Naive thymus-derived CD8-positive, alpha-beta T cell (primary cell): ENCODE data around the gene RBFOX2. TPM values are rescaled to one million over a fixed set of nuclear protein-coding genes. Genes with fewer than 3 reads are reported as not detected.

Experiments used
- ATAC-seq, 2 donors: fragments of 150-1000 bp; cut with Tn5 transposase in 1 of 2; sonication (Bioruptor Pico), chemical (Tn5 transposase) in 1 of 2; 1 replicate in 1 of 2; 2 replicates in 1 of 2; pipeline ENCODE4 v1.10.0; 2021; ENCODE audit warnings: mild to moderate bottlenecking in 2 of 2, moderate library complexity in 2 of 2
- POLR2A ChIA-PET: fragments of 350-600 bp; sonication (Branson Sonifier 250); formaldehyde crosslinking; loops from one replicate; lab custom pipeline; 2021; ENCODE audit warnings: antibody characterized with exemption; lab: Charles Lee
- DNase-seq, 10 donors: peaks; one replicate each; pipeline versions ENCODE4 v3.0.0 to v3.0.0-alpha.2; 2020 to 2022
- H3K27ac Mint-ChIP-seq, 10 donors: one replicate each; pipeline ENCODE4 v1.8.0; 2020 to 2022; ENCODE audit warnings: mild to moderate bottlenecking in 10 of 10, mixed read lengths in 10 of 10, moderate library complexity in 4 of 10, inconsistent platforms in 1 of 10
- H3K27me3 Mint-ChIP-seq, 5 donors: one replicate each; pipeline ENCODE4 v1.8.0; 2021 to 2022; ENCODE audit warnings: mixed read lengths in 5 of 5
- H3K36me3 Mint-ChIP-seq, 3 donors: one replicate each; pipeline ENCODE4 v1.8.0; 2020 to 2022; ENCODE audit warnings: mixed read lengths in 3 of 3, mild to moderate bottlenecking in 2 of 3, inconsistent platforms in 1 of 3
- H3K4me1 Mint-ChIP-seq, 4 donors: one replicate each; pipeline ENCODE4 v1.8.0; 2021 to 2022; ENCODE audit warnings: mixed read lengths in 4 of 4
- H3K4me3 Mint-ChIP-seq, 10 donors: one replicate each; pipeline ENCODE4 v1.8.0; 2020 to 2022; ENCODE audit warnings: mild to moderate bottlenecking in 10 of 10, mixed read lengths in 10 of 10, moderate library complexity in 6 of 10, inconsistent platforms in 1 of 10
- H3K9me3 Mint-ChIP-seq, 9 donors: one replicate each; pipeline ENCODE4 v1.8.0; 2020 to 2022; ENCODE audit warnings: mixed read lengths in 9 of 9, mild to moderate bottlenecking in 3 of 9, inconsistent platforms in 1 of 9, moderate library complexity in 1 of 9
- polyA plus RNA-seq, 3 donors: library from polyadenylated mRNA; unstranded; fragments of 300-500 nt; fragmentation: Illumina TruSeq; gene quantifications; one replicate each; pipeline ENCODE4 v1.2.3, GENCODE V29; 2021
- total RNA-seq, 8 experiments: library from RNA in 2 of 8; stranded (reverse) in 2 of 8; gene quantifications; one replicate each; pipeline ENCODE4 v1.2.3 and lab custom pipeline; 2021 to 2026

RBFOX2 gene
- total and polyA plus RNA-seq, 5 experiments from 2014 or later = 0.15 to 1.7 (median 0.84) TPM; not detected in 1

DNA sequence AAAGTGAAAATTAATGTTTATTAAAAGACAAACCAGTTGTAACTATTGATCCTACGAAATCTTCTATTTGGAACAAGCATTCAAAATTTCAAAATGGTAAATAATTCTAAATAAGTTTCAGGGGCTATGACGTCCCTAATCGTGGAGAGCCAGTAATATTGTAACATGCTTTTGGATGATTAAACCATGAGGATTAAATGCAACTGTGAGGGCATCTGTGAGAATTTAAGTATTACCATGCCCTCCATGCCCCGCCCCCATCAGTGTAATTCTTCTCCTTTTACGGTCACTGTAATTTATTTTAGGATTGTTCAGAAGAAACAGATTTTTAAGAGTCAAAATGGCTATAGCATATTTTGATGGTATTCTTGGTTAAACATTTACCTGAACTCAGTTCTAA, 177.8 kb downstream of the RBFOX2 start:
- H3K4me3 Mint-ChIP-seq = no peak overlapping the region
- H3K27me3 Mint-ChIP-seq = no peaks in the 10 kb centered on the region
- H3K4me1 Mint-ChIP-seq = no peaks in the 10 kb centered on the region
- no peak for ATAC-seq
- no peaks in the 10 kb centered on the region for H3K36me3 Mint-ChIP-seq
- no peak overlapping the region for H3K27ac Mint-ChIP-seq
- no peak for DNase-seq
- H3K9me3 Mint-ChIP-seq = no peaks in the 10 kb centered on the region
- POLR2A ChIA-PET = no interaction called here

DNA sequence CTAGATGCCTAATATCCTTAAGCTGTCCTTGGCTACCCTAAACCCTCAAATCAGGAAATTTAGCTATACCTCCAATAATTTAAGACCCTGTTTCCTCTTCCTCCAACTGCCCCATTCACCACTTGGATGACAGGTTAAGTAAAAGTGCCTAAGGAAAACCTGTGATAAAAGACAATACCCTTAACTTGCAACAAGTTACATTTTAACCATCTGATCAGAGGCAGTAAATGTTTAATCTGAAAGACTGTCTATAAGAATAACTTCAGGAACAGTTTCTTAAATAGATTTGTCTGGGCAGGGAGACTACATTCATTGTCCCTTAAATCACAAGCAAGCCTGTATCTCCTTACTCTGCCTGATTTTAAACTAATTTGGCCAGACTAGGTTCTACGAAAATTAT, 181.8 kb downstream of the RBFOX2 start:
- ATAC-seq (no peak), DNase-seq (no peak)
- Mint-ChIP-seq H3K27me3 (peaks cover 3 to 9% (median 6%) of the 10 kb centered on the region in 5 donors), H3K27ac (no peak overlapping the region), H3K9me3 (no peaks in the 10 kb centered on the region), H3K4me1 (peaks cover 4 to 7% (median 5%) of the 10 kb centered on the region in 4 donors), H3K4me3 (no peak overlapping the region), H3K36me3 (no peaks in the 10 kb centered on the region)
- POLR2A ChIA-PET = no interaction called here

DNA sequence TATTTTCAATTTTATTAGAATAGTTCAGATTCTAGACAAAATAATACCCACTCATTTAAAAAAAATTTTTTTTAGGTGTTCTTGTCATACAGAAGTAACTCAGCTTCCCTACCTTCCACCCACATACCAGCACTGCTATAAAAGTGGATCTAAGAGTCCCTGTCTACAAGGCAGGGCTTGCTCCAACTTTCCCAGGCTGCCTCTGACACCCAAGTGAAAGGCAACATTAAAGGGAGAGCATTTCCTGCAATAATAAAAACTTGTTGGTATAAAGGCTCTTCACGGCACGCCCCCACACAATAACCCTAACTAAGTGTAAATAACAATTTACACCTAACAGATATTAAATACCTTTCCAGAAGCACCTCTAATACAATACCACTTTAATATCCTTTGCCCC, 183.7 kb downstream of the RBFOX2 start:
- ATAC-seq (no peak), DNase-seq (no peak)
- Mint-ChIP-seq H3K4me1 (peaks cover 5 to 12% (median 9%) of the 10 kb centered on the region in 4 donors), H3K27ac (peak overlapping the region in 1 of 10 donors; percentile 59), H3K36me3 (no peaks in the 10 kb centered on the region), H3K4me3 (no peak overlapping the region), H3K27me3 (peaks cover 5 to 12% (median 8%) of the 10 kb centered on the region in 5 donors), H3K9me3 (no peaks in the 10 kb centered on the region)
- POLR2A ChIA-PET = no interaction called here

DNA sequence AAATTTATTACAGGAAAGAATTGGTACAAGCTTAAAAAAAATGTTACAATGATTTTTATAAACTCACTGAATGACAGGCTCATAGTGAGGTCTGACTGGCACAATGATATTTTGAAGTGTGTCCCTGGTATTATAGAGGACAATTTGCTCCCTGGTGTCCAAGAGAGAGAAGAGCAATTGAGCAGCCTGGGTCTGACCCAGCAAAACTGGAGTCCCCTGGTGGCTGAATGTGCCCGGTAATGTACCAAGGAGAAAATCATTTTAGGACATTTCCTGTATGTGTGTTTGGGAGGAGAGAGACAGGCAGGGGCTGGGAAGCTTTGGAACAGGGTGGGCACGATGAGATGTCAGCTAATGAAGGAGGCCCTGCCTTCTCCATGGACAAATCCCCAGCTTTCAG, 185.7 kb downstream of the RBFOX2 start:
- POLR2A ChIA-PET = no interaction called here
- H3K27me3 Mint-ChIP-seq = peaks cover 15 to 26% (median 19%) of the 10 kb centered on the region in 5 donors
- H3K36me3 Mint-ChIP-seq = no peaks in the 10 kb centered on the region
- H3K27ac Mint-ChIP-seq = no peak overlapping the region
- peaks cover 9 to 17% (median 14%) of the 10 kb centered on the region in 4 donors for H3K4me1 Mint-ChIP-seq
- H3K9me3 Mint-ChIP-seq = no peaks in the 10 kb centered on the region
- H3K4me3 Mint-ChIP-seq = no peak overlapping the region
- DNase-seq (no peak), ATAC-seq (no peak)

DNA sequence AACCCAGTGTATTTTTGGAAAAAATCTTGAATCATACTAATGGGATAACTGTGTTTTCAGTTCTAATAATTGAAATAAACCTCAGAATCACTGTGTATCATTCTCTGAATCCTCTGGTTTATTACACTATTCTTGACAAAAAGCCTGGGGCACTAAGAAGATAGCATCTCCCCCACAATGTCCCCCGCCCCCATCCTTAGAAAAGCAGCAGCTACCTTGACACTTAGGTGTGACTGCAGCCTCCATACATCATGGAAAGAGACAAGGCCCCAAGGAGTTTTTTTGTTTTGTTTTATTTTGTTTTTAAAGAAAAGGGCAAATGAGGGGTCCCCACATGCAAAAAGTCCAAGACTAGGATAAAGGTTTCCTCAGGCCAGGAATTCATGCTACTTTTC, 186.1 kb downstream of the RBFOX2 start:
- Mint-ChIP-seq H3K27me3 (peaks cover 17 to 26% (median 21%) of the 10 kb centered on the region in 5 donors), H3K27ac (no peak overlapping the region), H3K4me1 (peaks cover 9 to 17% (median 14%) of the 10 kb centered on the region in 4 donors), H3K9me3 (no peaks in the 10 kb centered on the region), H3K4me3 (no peak overlapping the region), H3K36me3 (no peaks in the 10 kb centered on the region)
- no peak for ATAC-seq
- no peak for DNase-seq
- POLR2A ChIA-PET = no interaction called here

DNA sequence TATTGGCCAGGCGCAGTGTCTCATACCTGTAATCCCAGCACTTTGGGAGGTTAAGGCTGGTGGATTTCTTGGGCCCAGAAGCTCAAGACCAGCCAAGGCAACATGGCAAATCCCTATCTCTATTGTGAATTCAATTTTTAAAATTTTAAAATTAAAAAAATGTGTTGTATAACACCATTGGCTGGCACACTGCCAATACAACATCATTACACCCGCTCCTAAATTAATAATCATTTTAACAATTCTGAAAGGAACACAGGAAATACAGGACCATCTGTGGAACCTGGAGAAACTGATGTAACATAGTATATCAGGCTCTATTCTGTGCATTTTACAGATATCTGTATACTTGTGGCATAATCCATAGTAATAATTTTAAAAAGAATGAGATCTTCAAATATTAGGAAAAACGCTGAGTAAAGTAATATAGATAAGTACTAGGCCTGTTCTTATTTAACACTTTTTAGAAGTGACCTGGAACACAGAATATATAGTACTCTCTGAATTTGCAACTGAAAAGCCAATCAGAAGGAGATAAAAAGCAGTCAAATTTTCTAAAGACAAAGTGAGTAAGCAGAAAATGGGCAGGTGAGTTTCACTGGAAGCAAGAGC, 186.6 kb downstream of the RBFOX2 start:
- no peaks in the 10 kb centered on the region for H3K36me3 Mint-ChIP-seq

DNA sequence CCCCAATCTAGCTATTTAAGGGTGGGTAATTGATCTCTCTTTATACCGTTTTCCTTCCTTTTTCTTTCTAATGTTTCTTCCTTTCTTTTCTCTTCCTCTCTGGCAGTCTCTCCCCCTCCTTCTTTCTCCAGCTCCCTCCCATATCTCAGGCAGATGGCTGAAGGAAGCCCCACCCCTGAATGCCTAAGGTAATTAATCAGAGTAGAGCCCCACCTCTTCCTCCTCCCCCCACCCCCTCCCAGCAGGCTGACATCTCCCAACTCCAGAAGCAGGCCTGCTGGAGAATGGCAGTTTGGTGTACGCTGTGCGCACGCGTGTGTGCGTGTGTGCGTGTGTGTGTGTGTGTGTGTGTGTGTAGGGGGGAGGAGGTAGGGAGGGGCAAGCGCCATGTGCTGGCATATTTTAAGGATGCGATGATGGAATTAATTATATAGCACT, 188.3 kb downstream of the RBFOX2 start:
- Mint-ChIP-seq H3K4me1 (peaks cover 8 to 20% (median 15%) of the 10 kb centered on the region in 4 donors), H3K4me3 (peak overlapping the region in 2 of 10 donors; percentile 3 to 15), H3K27me3 (peaks cover 20 to 27% (median 25%) of the 10 kb centered on the region in 5 donors), H3K9me3 (no peaks in the 10 kb centered on the region), H3K36me3 (no peaks in the 10 kb centered on the region), H3K27ac (no peak overlapping the region)
- DNase-seq (peak in 1 of 10 donors; percentile 3), ATAC-seq (no peak)
- POLR2A ChIA-PET = no interaction called here

More for the DNA sequence above, 186.6 kb downstream of the RBFOX2 start:
- H3K4me3 Mint-ChIP-seq = no peak overlapping the region
- DNase-seq (no peak), ATAC-seq (no peak)
- peaks cover 20 to 26% (median 24%) of the 10 kb centered on the region in 5 donors for H3K27me3 Mint-ChIP-seq
- peaks cover 9 to 17% (median 14%) of the 10 kb centered on the region in 4 donors for H3K4me1 Mint-ChIP-seq
- no peaks in the 10 kb centered on the region for H3K9me3 Mint-ChIP-seq
- POLR2A ChIA-PET = interaction anchor here (0.7 kb wide), 1 partner anchor 1330 kb away, joined by 3 read pairs; no protein-coding TSS in a partner anchor
- no peak overlapping the region for H3K27ac Mint-ChIP-seq

DNA sequence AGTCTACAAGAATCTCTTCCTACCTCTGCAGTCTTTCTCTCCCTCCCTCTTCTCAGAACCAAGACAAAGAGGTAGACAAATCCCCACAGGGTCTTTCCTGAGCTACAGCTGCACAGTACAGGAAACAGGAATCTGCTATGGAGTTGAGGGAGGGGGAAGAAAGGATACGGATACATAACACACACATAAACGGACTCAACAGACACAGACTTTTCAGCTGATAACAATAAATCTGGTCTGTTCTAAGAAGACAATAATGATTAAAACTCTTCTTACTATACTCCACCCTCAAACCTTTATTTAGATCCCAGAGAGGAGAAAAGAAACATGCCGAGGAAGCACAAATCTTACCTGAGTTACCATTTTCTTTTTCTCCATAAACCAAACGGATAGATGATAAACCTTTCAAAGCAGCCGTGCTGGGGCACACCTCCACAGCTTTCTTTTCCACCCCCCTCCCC, 188.8 kb downstream of the RBFOX2 start:
- no peak overlapping the region for H3K27ac Mint-ChIP-seq
- H3K4me1 Mint-ChIP-seq = peaks cover 5 to 16% (median 10%) of the 10 kb centered on the region in 4 donors
- POLR2A ChIA-PET = no interaction called here
- DNase-seq = no peak
- H3K27me3 Mint-ChIP-seq = peaks cover 19 to 30% (median 26%) of the 10 kb centered on the region in 5 donors
- H3K9me3 Mint-ChIP-seq = no peaks in the 10 kb centered on the region
- peak overlapping the region in 2 of 10 donors; percentile 3 to 15 for H3K4me3 Mint-ChIP-seq
- H3K36me3 Mint-ChIP-seq = no peaks in the 10 kb centered on the region
- no peak for ATAC-seq

DNA sequence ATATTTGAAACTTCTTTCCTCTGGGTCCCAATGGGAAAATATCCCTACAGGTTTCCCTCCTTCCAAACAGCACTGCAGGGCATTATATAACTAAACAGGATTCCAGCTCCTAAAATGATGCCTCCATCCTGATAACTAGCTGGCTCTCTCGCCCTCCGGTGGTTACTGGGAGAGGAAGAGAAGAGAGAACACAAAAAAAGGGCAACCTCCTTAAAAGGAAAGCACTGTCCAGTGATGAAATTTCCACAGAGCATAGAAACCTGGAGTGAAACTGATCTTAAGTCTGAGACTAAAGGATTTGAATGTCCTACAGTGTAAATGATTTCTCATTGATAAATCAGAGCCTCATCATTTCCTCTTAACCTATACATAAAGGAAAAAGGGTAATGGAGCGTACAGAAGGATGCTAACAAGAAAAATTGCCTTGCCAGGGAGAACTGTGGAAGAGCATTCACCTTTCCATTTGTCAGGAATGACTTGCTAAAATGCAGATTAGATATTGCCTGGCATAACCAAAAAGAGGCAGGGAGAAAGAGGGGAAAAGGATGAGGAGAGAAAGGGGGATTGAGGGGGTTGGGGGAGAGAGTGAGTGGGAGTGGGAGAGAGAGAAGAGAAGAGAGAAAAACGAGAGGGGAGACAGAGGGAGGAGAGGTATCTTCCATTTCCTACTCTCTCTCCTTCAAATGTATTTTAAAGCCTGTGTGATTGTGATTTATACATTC, 189.6 kb downstream of the RBFOX2 start:
- DNase-seq (no peak), ATAC-seq (no peak)
- H3K27me3 Mint-ChIP-seq = peaks cover 20 to 36% (median 23%) of the 10 kb centered on the region in 5 donors
- H3K4me1 Mint-ChIP-seq = peaks cover 5 to 16% (median 10%) of the 10 kb centered on the region in 4 donors
- no peak overlapping the region for H3K4me3 Mint-ChIP-seq
- H3K36me3 Mint-ChIP-seq = no peaks in the 10 kb centered on the region
- H3K27ac Mint-ChIP-seq = no peak overlapping the region
- POLR2A ChIA-PET = no interaction called here
- no peaks in the 10 kb centered on the region for H3K9me3 Mint-ChIP-seq

DNA sequence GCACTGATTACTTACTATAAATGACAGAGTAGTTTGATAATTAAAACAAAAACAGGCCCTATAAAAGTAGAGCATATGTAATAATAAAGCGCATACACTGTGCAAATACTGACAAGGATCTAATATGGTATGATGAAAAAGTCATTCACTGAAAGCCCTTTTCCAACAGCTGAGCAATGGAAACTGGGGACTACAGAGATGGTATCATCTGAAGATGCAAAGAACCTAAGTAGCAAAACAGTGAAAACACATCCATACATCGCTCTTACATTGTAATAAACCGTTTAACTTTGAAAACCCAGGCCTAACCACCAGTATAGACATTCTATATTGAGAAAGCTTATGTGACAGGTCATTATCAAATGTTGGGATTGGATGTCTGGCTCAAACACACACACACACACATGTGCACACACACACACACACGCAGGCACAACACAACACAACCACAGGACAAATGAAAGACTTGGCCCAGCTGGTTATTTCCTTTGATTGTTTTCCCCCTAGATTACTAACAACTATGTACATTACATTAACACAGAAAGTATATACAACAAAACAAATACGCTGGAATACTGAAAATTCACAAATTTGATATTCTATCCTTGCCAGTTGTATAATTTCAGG, 191.4 kb downstream of the RBFOX2 start:
- Mint-ChIP-seq H3K9me3 (no peaks in the 10 kb centered on the region), H3K4me1 (peaks cover 5 to 16% (median 10%) of the 10 kb centered on the region in 4 donors), H3K27ac (no peak overlapping the region), H3K27me3 (peaks cover 16 to 28% (median 21%) of the 10 kb centered on the region in 5 donors), H3K4me3 (no peak overlapping the region), H3K36me3 (no peaks in the 10 kb centered on the region)
- POLR2A ChIA-PET = no interaction called here
- no peak for DNase-seq
- no peak for ATAC-seq

DNA sequence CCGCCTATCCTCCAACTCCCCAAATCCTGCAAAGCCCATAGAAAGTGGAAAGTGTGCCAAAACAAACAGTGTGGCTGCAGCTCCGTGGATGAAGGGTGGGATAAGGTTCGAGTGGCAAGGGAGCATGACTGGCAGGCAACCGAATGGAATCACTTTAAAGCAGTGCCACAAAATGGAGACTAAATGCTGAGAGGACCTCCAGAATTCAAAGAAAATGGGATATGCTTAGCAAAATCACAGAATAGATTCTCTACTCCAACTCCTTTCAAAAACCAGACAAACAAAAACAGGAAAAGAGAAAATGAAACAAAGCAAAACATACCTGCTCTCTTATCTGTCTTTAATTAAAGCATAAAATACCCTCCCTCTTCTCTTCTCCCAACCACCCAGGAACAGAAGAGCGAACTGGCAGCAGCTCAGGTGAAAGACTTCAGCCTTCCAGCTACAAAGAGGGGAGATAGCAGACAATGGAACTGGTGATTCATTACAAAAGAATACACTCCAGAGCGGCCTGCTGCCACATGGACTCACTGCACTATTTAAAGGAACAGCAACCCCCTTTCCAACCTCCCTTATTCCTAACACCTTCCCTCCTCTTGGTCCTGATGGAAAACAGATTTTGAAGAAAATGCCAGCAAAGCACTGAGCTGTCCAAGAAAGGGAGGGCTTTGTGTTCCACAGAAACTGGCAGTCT, 192.5 kb downstream of the RBFOX2 start:
- POLR2A ChIA-PET = no interaction called here
- Mint-ChIP-seq H3K36me3 (no peaks in the 10 kb centered on the region), H3K4me3 (peak overlapping the region in 1 of 10 donors; percentile 5), H3K27ac (no peak overlapping the region), H3K4me1 (peaks cover 5 to 16% (median 10%) of the 10 kb centered on the region in 4 donors), H3K27me3 (peaks cover 16 to 28% (median 21%) of the 10 kb centered on the region in 5 donors), H3K9me3 (no peaks in the 10 kb centered on the region)
- DNase-seq = no peak
- ATAC-seq = no peak

DNA sequence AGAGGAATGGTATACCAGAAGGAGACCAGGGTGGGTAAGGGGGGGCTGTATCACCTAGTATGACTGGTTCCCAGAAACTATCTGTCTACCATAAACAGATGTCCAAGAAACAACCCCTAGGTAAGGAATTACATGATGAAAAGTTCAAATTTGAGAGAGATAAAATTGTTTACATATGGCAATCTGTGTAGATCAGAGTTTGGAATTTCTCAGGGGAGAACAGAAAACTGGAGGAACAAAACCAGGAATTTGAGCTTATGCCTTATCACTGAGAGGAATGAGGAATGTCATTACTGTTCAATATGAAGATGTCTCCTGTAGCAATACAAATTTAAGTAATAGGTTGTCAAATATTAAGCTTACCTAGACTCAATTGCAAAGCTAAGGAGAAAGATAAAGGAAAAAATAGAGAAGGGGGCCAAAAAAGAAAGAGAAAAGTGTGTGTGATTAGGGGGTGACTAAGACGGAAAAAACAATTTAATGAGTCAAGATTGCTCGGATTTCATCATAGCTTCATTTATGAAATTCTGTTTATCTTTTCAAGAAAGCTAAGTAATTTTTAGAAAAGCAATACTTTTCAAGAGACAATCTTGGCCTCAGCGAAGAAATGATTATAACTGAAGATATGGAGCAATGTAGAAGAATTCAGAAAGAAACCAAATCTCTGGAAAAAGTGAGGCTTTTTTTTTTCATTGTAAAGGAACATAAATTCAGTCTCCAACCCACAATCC, 193.2 kb downstream of the RBFOX2 start:
- Mint-ChIP-seq H3K27me3 (peaks cover 16 to 28% (median 21%) of the 10 kb centered on the region in 5 donors), H3K4me1 (peaks cover 5 to 16% (median 10%) of the 10 kb centered on the region in 4 donors), H3K4me3 (no peak overlapping the region), H3K9me3 (no peaks in the 10 kb centered on the region), H3K27ac (no peak overlapping the region), H3K36me3 (no peaks in the 10 kb centered on the region)
- no peak for DNase-seq
- no peak for ATAC-seq
- POLR2A ChIA-PET = no interaction called here
